Left renal pelvis (tissue), 4 donors: Measurements from ENCODE around the gene DNM2. TPM values are rescaled to one million over a fixed set of nuclear protein-coding genes. Genes with fewer than 3 reads are reported as not detected.
"Not testable (repeated sequence)": the region's sequence is repeated elsewhere in the genome, so short reads cannot be mapped to it uniquely, and the experiment has no call there.

Source experiments
- DNase-seq, 4 donors: peaks; one replicate each; pipeline ENCODE4 v3.0.0-alpha.2; 2013; ENCODE audit warnings: low read depth in 4 of 4, low spot score in 3 of 4
- polyA plus RNA-seq, 4 donors: library from polyadenylated mRNA; unstranded; fragments of 120-200 nt; gene quantifications; one replicate each; pipeline ENCODE4 v1.2.1, GENCODE V29; 2013; ENCODE audit not compliant: insufficient read length in 4 of 4

Gene DNM2
- polyA plus RNA-seq, 4 donors, result 68.8 to 166 (median 125) TPM

DNA sequence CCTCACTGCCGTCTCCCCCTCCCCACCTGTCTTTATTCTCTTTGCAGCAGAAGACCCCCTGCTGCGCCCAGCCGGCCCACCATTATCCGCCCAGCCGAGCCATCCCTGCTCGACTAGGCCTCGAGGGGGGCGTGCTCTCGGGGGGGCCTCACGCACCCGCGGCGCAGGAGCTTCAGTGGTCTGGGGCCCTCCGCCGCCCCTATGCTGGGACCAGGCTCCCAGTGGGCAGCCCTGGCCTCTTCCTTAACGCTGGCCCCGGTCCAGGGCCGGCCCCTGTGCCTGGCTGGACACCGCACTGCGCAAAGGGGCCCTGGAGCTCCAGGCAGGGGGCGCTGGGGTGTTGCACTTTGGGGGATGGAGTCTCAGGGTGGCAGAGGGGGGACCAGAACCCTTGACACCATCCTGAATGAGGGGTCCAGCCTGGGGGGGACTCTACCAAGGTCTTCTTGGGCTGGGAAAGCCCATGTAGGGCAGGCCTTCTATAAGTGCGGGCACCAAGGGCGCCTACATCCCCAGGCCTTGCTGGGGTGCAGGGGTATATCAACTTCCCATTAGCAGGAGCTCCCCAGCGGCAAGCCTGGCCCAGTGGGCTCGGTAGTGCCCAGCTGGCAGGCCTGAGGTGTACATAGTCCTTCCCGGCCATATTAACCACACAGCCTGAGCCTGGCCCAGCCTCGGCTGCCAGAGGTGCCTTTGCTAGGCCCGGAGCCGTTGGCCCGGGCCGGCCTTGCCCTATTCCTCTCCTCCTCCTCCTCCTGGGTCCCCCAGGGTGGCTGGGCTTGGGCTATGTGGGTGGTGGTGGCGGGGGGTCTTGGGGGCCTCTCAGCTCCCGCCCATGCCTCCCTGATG is 113.3 kb downstream of the DNM2 start:
- no peak for DNase-seq

DNA sequence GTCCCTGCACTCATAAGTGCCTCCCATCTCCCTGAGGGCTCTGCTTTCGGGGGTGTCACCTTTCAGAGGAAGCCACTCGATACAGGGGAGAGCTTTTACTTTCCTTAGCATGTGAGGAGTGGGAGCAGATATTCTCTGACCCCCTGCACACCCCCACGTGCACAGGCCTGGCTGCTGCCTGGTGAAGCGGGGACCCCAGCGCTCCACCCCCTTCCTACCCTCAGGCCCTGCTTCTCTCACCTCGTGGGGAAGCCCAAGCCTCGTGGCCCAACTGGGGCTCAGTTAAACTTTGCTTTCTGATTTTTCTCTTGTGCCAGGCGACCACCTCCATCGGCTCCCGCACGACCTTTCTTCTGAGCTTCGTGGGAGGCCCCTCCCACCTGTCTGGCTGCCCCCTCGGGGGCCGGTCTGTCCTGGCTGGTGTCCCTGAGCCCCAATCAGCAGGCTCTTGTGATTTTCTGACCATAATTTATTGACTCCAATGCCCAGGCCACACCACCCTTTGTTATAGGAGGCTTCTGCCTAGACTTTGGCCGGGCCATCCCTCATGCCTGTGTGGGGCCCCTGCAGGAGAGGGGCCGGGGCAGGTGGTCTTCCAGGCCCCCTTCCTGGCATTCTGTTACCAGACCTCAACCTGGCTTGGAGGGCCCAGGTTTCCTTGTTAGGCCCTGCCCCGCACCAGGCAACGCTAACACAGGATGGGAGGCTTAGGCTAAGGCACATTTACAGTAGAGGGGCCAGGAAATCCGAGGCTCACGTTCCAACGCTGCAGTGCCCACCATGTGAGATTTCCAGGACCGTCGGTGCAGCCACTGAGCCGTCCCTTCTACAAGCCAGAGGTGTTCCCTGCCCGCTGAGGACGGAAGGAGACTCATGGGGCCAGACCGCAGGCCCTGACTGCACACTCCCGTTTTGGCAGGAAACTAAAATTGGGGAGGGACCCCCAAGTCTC is 114.4 kb downstream of the DNM2 start:
- DNase-seq, result no peak

DNA sequence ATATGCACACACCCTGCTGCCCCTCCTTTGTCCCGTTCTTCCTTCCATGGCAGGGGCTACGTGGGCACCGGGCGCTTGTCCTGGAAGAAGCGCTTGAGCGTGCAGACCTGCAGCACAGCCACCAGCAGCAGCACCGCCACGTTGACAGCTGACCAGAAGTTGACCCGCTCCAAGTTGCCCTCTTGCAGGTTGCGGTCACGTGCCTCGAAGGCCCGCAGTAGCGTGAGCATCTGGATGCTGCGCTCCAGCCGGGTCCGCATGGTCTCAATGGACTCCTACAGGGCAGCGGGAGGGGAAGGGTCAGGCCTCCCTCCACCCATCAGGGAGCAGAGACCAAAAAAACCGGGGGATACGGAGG is 115.0 kb downstream of the DNM2 start:
- DNase-seq, result no peak

DNA sequence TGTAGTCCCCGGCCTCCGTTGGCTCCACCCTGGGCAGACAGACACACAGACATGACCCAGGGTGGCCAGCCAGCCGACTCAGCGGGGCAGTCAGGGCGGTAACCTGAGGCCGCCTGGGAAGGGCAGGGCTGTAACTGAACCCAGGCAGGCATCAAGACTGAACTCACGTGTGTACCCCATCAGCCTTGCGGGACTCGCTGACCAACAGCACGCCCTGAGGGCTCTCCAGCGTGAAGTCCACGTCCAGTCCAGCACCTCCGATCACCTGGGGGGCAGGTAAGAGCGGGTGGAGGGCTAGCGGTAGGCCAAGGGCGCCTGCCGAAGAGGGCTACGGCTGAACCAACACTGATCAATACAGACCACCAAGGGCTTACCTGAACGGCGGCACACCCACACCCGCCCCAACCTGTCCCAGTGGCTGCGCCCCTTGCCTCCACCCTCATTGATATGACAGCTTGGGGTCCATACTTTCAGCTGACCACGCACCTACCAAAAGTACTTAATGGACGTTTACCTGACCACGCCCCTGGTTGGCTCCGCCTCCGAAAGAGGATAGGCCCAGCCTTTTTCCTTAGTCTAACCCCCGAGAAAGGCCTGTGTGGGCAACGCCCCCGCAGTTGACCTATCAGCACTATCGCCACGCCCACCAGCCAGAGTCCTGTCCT is 117.3 kb downstream of the DNM2 start:
- no peak for DNase-seq

DNA sequence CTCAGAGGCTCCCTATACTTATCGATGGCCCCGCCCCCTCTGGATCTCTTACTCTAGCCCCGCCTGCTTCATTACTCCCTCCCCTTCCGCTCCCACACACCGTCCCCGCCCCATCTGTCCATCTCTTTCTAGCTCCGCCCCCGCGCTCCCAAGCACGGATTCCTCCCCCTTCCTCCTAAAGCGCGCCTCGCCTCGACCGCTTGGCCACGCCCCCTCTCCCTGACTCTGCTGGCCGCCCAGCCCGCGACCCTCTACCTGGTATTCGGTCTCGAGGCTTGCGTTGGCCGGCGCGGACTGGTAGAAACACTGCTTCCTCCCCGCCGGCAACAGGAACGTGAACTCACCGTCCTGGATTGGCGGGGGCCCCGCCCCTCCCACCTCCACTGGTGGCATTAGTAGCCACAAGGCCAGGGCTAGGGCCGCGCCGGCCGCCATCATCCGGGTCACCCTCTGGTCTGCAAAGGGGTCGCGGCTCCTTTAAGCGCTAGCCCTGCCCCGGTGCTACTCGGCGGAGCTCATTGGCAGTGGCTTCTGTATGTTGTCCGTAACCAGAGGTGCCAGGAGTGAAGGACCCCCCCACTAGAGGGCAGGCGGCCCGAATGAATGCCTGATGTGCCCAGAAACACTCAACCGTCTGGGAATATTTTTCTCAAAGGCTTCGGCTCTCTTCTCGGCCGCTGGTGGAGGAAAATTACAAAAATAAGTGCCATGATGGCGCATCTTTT is 118.0 kb downstream of the DNM2 start, which contains the start of gene TMED1:
Gene TMED1 (minus strand): TSS at position 459 of the 725 bp plus-strand sequence. CDS start 21 bp downstream, at position 438.
- peak; percentile 92 to 99 (median 97) for DNase-seq

DNA sequence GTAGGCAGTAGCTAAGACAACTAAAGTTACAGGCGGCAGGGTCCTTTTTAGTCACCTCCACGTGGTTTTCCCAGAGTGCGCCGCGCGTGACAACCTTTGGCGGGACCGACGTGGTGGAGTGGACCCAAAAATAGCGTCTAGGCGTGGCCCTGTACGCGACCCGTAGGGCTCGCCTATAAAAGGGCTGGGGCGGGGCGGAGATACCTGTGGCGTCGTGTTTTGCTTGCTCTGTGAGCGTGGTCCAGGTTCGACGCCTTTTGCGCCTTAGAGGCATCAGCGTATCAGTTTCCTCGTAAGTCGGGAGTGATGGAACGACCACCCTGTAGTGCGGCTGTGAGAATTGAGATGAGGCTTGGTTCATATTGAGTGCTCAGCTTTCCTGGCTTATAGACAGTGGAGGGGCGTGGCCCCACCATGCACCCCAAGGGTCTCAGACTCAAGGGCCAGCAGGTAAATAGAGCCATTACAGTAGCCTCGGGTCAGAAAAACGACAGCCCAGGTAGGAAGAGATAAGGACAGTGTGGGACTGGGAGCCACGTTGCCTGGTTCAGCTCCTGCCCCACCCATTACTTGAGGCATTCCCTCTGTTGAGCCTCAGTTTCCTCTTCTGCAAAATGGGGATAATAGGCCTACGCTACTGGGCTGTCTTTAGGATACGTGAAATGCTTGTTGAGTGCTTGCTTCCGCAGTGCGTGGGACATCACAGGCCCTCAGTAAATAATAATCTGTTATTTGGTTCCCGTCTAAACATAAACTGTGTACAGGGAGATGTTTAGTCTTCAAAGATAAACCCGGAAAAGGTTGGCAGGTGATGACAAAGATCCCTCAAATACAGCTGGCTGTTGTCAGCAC is 118.8 kb downstream of the DNM2 start:
- DNase-seq, result no peak

DNA sequence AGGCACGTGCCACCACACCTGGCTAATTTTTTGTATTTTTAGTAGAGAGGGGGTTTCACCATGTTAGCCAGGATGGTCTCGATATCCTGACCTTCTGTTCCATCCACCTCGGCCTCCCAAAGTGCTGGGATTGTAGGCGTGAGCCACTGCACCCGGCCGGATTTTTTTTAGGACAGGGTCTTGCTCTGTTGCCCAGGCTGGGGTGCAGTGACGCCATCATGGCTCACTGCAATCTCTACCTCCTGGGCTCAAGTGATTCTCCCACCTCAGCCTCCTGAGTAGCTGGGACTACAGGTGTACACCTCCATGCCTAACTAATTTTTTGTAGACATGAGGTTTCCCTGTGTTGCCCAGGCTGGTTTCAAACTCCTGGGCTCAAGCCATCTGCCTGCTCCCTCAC is 119.8 kb downstream of the DNM2 start:
- DNase-seq, result not testable (repeated sequence)

DNA sequence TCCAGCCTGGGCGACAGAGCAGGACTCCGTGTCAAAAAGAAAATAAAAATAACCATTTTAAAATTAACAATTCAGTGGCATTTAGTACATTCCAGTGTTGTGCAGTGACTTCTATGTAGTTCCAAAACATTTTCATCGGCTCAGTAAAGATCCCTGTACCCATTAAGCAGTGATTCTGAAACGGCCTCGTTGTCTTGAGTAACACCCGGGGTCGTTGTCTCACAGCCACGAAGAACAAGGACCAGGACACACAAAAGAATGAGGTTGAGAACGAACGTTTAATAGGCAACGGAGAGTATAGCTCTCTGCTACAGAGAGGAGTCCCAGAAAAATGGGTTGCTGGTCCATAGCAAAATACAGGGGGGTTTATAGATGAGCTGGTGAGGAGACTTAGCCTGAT is 120.5 kb downstream of the DNM2 start:
- DNase-seq, result no peak

DNA sequence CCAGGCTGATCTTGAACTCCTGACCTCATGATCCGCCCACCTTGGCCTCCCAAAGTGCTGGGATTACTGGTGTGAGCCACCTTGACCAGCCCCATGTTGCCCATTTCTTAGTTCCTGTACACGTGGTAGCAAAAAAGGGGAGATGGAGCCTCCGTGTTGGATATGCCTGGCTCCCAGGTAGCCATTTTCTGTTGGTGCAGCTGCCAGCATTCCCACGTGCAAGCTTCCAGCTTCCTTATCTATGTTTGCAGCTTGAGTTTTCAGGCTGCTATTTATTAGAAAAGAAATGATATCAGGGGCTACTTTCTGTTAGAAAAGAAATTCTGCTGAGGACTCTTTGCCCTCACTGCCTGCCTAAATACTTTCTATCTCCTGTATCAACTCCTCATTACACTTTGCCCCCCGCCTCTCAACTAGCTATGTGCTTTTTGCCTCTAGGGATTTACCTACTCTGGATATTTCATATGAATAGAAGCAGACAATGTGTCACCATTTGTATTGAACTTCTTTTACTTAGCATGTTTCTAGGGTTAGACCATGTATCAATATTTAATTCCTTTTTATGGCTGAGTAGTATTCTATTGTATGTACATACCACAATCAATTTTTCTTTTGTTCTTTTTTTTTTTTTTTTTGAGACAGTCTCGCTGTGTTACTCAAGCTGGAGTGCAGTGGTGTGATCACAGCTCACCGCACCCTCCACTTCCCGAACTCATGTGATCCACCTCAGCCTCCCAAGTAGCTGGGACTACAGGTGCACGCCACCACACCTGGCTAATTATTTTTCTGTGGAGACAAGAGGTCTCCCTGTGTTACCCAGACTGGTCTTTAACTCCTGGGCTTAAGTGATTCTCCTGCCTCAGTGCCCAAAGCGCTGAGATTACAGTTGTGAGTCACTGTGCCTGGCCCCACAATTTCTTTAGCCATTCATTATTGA is 121.5 kb downstream of the DNM2 start:
- no peak for DNase-seq

DNA sequence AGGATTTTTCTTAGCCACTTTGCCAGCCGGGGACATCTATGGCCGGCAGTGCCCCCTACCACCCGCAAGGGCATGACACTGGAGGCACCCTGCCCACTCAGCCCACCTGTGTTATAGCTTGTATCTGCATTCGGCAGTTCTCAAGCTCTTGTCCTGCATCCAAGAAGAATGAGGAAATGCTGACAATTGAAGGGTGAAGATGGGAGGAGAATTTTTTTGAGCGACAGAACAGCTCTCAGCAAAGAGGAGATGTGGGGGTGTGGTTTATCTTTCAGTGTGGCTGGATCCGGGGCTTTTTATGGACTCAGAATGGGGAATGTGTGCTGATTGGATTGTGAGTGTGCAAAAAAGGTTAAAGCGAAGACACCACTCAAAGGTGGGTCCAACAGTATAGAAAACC is 124.9 kb downstream of the DNM2 start:
- no peak for DNase-seq

DNA sequence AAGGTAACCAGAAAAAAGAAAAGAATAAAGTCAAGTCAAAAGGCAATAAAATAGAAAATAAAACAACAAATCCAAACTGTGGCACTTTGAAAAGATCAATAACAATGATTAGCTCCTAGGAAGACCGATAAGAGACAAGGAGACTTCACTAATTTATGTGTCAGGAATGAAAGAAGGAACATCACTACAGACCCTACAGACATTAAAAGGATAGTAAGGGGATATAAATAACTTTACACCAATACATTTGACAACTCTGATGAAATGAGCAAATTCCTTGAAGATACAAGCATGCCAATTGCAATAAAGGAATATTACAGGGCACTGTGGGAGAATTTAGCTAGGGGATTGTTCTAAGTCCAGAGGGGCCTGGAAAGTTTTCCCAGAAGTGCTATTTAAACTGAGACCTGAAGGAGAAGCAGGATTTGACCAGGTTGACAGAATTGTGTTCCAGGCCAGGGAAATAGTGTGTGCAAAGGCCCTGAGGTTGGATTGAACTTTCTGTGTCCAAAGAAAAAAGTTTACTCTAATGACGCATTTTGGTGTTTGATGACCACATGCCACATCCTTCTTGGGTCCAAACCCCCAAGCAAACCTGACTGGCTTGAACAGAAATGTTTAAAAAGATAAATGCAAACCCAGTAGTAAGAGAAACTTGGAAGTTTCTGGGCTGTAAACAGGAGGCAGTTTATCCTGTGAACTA is 128.8 kb downstream of the DNM2 start:
- DNase-seq, result no peak

DNA sequence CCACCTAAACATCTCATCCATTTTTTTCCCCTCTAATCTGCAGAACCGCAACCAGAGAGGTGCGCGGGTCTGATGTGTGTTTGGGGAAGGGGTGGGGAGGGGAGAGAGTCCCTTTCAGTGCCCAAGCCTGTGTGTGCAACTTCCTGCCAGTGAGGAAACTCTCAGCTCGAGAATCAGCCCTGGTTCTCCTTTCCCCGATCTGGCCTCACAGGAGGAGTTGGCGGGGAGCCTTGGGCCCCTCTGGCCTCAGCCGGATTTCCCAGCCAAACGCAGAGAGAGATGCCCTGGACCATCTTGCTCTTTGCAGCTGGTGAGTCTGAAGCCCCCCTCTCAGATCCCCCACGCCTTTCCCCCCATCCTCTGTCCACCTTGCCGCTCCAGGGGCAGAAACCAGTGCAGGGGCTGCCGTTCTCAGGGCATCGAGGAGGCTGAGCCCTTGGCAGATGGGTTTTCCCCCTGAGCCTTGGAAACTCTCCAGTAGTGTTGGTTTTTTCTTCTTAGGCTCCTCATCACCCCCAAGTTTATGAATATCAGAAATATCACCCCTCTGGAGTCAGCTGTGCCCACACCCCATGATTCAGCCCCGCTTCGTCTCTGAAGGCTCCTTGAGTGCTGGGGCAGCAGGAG is 130.5 kb downstream of the DNM2 start, which contains the start of gene C19orf38:
Gene C19orf38 (plus strand): TSS at position 186 of the 627 bp plus-strand sequence. CDS start 94 bp downstream, at position 280.
- no peak for DNase-seq

DNA sequence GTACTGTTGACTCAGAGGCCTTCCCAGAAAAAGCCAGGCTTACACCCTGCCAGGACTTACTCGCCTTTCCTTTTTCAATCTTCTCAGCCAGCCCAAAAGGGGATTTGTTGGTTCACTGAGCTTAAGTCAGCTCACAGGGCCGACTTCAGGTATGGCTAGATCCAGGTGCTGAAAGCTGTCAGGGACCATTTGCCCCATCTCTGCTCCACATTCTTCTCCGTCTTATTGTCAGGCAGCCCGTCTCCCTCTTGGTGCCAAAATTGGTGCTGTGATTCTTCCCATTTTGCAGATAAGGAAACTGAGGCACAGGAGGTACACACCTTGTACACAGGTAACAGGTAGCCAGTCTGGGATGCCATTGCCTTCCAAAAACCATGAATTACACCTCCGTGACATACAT is 132.8 kb downstream of the DNM2 start:
- DNase-seq, result no peak

DNA sequence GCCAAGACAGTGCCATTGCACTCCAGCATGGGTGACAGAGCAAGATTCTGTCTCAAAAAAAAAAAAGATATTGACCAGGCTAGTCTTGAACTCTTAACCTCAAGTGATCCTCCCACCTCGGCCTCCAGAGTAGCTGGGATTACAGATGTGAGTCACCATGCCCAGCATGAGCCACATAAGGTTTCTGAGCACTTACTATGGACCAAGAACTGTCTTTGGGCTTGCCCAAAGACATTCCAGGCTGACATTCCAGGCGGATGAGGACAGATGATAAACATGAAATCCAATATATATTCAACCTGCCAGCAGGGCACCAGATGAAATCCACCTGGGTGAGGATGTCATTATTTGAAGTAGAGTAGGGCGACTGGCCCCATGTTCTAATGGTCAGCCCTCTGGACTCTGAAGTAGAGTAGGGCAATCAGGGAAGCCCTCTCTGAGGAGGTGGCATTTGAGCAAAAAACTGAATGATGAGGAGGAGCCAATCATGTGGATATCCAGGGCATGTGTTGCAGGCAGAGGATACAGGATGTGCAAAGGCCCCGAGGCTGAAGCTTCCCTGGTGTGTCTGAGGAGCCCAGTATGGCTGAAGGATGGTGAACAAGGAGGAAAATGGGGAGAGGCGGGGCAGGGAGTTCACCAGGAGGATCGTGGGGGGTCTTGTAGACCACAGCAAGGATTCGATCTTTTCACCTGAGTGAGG is 134.4 kb downstream of the DNM2 start:
- no peak for DNase-seq

DNA sequence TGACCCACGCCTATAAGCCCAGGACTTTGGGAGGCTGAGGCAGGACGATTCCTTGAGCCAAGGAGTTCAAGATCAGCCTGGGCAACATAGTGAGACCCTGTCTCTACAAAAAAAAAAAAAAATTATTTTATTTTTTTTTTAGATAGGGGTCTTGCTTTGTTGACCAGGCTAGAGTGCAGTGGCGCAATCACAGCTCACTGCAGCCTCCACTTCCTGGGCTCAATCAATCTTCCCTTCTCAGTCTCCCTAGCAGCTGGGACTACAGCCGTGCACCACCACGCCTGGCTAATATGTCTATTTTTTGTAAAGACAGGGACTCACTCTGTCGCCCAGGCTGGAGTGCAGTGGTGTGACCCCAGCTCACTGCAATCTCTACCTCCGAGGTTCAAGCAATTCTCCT is 135.1 kb downstream of the DNM2 start:
- DNase-seq, result no peak

DNA sequence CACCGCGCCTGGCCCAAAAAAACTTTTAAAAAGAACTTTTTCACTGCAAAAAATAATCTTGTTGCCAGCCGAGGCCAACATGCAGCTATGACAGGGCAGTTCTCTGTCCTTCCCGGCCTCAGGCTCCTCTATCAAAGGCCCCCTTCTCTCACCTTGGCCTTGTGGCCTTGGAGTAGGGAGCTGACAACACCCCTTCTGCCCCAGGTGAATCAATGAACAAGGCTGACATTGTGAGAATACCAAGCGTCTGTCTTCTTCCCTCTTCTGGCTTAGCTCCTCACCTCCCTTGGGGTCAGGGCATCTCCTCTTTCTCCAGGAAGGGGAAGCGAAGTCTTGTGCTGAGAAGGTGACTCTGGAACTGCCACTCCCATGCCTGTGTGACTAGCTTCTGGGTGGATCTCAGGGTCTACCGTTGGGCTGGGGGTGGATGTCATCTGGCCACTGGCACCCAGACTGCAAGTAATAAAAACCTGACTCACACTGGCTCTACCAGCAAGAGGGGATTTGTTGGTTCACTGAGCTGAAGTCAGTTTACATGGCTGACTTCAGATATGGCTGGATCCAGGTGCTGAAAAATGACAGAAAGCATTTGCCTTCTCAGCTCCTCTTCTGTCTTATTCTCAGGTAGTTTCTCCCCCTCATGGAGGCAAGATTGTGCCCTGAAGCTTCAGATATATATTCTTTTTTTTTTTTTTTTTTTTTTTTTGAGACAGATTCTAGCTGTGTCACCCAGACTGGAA is 136.6 kb downstream of the DNM2 start:
- DNase-seq, result no peak
